GM21367 (cell line): ENCODE results near the gene WDR70.
A peak's percentile ranks its signal among the peaks of the same experiment; 100 is the strongest.
"Not testable (repeated sequence)": the region's sequence is repeated elsewhere in the genome, so short reads cannot be mapped to it uniquely, and the experiment has no call there.

ENCODE experiments used
- ATAC-seq: cut with Tn5 transposase; IDR thresholded peaks from one replicate; pipeline ENCODE4 v1.9.1; 2021; ENCODE audit not compliant: unreplicated experiment

WDR70 gene

GRCh38 chr5:37379100-37379628 lies at the start of gene WDR70:
TSS of gene WDR70 (plus strand) at chr5:37379318. CDS start at chr5:37379368, 50 bp downstream.
- peak; percentile 99 for ATAC-seq

GRCh38 chr5:37334754-37335153 lies 44.4 kb upstream of the WDR70 start:
- ATAC-seq = not testable (repeated sequence)

GRCh38 chr5:37342741-37343140 lies 36.4 kb upstream of the WDR70 start:
- not testable (repeated sequence) for ATAC-seq

- no peak for ATAC-seq
These were observed 24.0 kb upstream of the WDR70 start for GRCh38 chr5:37355161-37355560.

- ATAC-seq = peak; percentile 44
These were observed 8.6 kb upstream of the WDR70 start for GRCh38 chr5:37370550-37370863.

GRCh38 chr5:37370864-37371726 lies 8.0 kb upstream of the WDR70 start, which contains the start of gene NUP155:
TSS of gene NUP155 (minus strand) at chr5:37371106. CDS start at chr5:37370977, 129 bp downstream.
- peak; percentile 92 for ATAC-seq

- ATAC-seq = no peak
These were observed 4.0 kb upstream of the WDR70 start for GRCh38 chr5:37375091-37375490.

GRCh38 chr5:37378066-37378465 lies 1.1 kb upstream of the WDR70 start:
- not testable (repeated sequence) for ATAC-seq

GRCh38 chr5:37391591-37391990 lies 12.5 kb downstream of the WDR70 start:
- no peak for ATAC-seq

- no peak for ATAC-seq
These were observed 17.2 kb downstream of the WDR70 start for GRCh38 chr5:37396352-37396751.

- no peak for ATAC-seq
These were observed 21.4 kb downstream of the WDR70 start for GRCh38 chr5:37400501-37400900.

GRCh38 chr5:37412515-37412914 lies 33.4 kb downstream of the WDR70 start:
- ATAC-seq = no peak

- not testable (repeated sequence) for ATAC-seq
These were observed 36.3 kb downstream of the WDR70 start for GRCh38 chr5:37415456-37415855.

GRCh38 chr5:37417347-37417746 lies 38.2 kb downstream of the WDR70 start:
- no peak for ATAC-seq

GRCh38 chr5:37424441-37424840 lies 45.3 kb downstream of the WDR70 start:
- ATAC-seq = no peak

GRCh38 chr5:37428044-37428443 lies 48.9 kb downstream of the WDR70 start:
- no peak for ATAC-seq

- ATAC-seq = no peak
These were observed 56.1 kb downstream of the WDR70 start for GRCh38 chr5:37435261-37435660.

- ATAC-seq = peak; percentile 62
These were observed 57.2 kb downstream of the WDR70 start for GRCh38 chr5:37436146-37436934.

- ATAC-seq = no peak
These were observed 58.6 kb downstream of the WDR70 start for GRCh38 chr5:37437711-37438110.

- not testable (repeated sequence) for ATAC-seq
These were observed 66.7 kb downstream of the WDR70 start for GRCh38 chr5:37445783-37446182.

GRCh38 chr5:37448941-37449340 lies 69.8 kb downstream of the WDR70 start:
- ATAC-seq = no peak

- ATAC-seq = not testable (repeated sequence)
These were observed 72.9 kb downstream of the WDR70 start for GRCh38 chr5:37451991-37452390.
